Keratinocyte (primary cell): Measurements from ENCODE around the gene FMN1. TPM values are rescaled to one million over a fixed set of nuclear protein-coding genes. Genes with fewer than 3 reads are reported as not detected.

Experiments used
- DNase-seq: peaks from one replicate; pipeline ENCODE4 v3.0.0-alpha.2; 2011; ENCODE audit warnings: low read depth, missing footprints, low spot score
- FAIRE-seq: peaks from 2 replicates; lab custom pipeline; 2011; peaks lifted over from hg19 to GRCh38; lab: Jason Lieb, UNC
- H2AFZ ChIP-seq: 2 replicates; pipeline ENCODE4 v1.6.0; 2012; ENCODE audit warnings: low read length, control low read depth, inconsistent platforms; ENCODE audit not compliant: control insufficient read depth
- H3K27ac ChIP-seq: 2 replicates; pipeline ENCODE4 v1.5.1; 2011; ENCODE audit warnings: low read length; ENCODE audit not compliant: control insufficient read depth, insufficient read depth
- H3K27me3 ChIP-seq: 3 replicates; pipeline ENCODE4 v1.6.0; 2011; ENCODE audit warnings: low read length; ENCODE audit not compliant: control insufficient read depth, insufficient read depth; ENCODE audit errors: extremely low read depth
- H3K36me3 ChIP-seq, 2 experiments: 2 replicates in 1 of 2; 3 replicates in 1 of 2; pipeline ENCODE4 v1.5.1; 2011; ENCODE audit warnings: low read length in 2 of 2, mild to moderate bottlenecking in 1 of 2; ENCODE audit not compliant: control insufficient read depth in 2 of 2, insufficient read depth in 2 of 2; ENCODE audit errors: extremely low read depth in 1 of 2
- H3K4me1 ChIP-seq: 3 replicates; pipeline ENCODE4 v1.5.1; 2011; ENCODE audit warnings: low read length; ENCODE audit not compliant: control insufficient read depth, insufficient read depth; ENCODE audit errors: extremely low read depth
- H3K4me2 ChIP-seq: 3 replicates; pipeline ENCODE4 v1.6.0; 2011; ENCODE audit warnings: low read depth, low read length; ENCODE audit not compliant: control insufficient read depth, insufficient read depth; ENCODE audit errors: extremely low read depth
- H3K4me3 ChIP-seq, 3 experiments: fragments of 200-600 bp in 1 of 3; sonication (generic) in 1 of 3; 2 replicates in 2 of 3; 3 replicates in 1 of 3; pipeline ENCODE4 v1.5.1; 2011 to 2016; ENCODE audit warnings: low read length in 3 of 3, mild to moderate bottlenecking in 3 of 3, control low read depth in 2 of 3, inconsistent platforms in 1 of 3, low read depth in 1 of 3, mixed read lengths in 1 of 3, mixed run types in 1 of 3, moderate library complexity in 1 of 3; ENCODE audit not compliant: control insufficient read depth in 2 of 3, insufficient read depth in 2 of 3; ENCODE audit errors: extremely low read depth in 1 of 3
- H3K79me2 ChIP-seq: 2 replicates; pipeline ENCODE4 v1.6.0; 2012; ENCODE audit warnings: low read length; ENCODE audit not compliant: control insufficient read depth, insufficient read depth
- H3K9ac ChIP-seq: 3 replicates; pipeline ENCODE4 v1.6.0; 2011; ENCODE audit warnings: low read length; ENCODE audit not compliant: control insufficient read depth, insufficient read depth; ENCODE audit errors: extremely low read depth
- H3K9me1 ChIP-seq: 3 replicates; pipeline ENCODE4 v1.6.0; 2011; ENCODE audit warnings: low read length; ENCODE audit not compliant: control insufficient read depth, insufficient read depth; ENCODE audit errors: extremely low read depth
- H3K9me3 ChIP-seq: 2 replicates; pipeline ENCODE4 v1.5.1; 2012; ENCODE audit warnings: low read depth, low read length; ENCODE audit not compliant: control insufficient read depth
- H4K20me1 ChIP-seq: 3 replicates; pipeline ENCODE4 v1.6.0; 2011; ENCODE audit warnings: low read length; ENCODE audit not compliant: control insufficient read depth, insufficient read depth; ENCODE audit errors: extremely low read depth
- EZH2 ChIP-seq: IDR thresholded peaks from one replicate; pipeline ENCODE4 v1.6.1; 2012; ENCODE audit warnings: inconsistent platforms, mild to moderate bottlenecking, low read length, moderate library complexity
- dilution Hi-C: fragments of 300-500 bp; cut with MboI; formaldehyde crosslinking; loops from one replicate; pipeline ENCODE4 v1.7.0; 2020; ENCODE audit warnings: low sequenced_read_pairs; ENCODE audit not compliant: extremely low pct_ligation_motif_present
- polyA plus RNA-seq, 5 experiments: library from polyadenylated mRNA; depleted of rRNA in 3 of 5; stranded (reverse) in 3 of 5; stranded (forward) in 1 of 5; unstranded in 1 of 5; fragments of >200 nt; gene quantifications; 1 replicate in 1 of 5; 2 replicates in 3 of 5; 3 replicates in 1 of 5; pipeline versions ENCODE4 v1.2.1 to v1.2.3, GENCODE V29; 2011 to 2012; ENCODE audit warnings: missing spikeins in 2 of 5, low read depth in 1 of 5, low replicate concordance in 1 of 5
- TF ChIP-seq, protein P1 (sequence below), 3 experiments: IDR thresholded peaks in 1 of 3; conservative IDR thresholded peaks in 1 of 3; optimal IDR thresholded peaks in 1 of 3; 2 replicates in 2 of 3; 3 replicates in 1 of 3; pipeline versions ENCODE3 to v1.5.1; 2011; ENCODE audit warnings: low read length in 3 of 3, mild to moderate bottlenecking in 3 of 3, moderate library complexity in 2 of 3, control low read depth in 1 of 3, inconsistent platforms in 1 of 3; ENCODE audit not compliant: insufficient read depth in 2 of 3; ENCODE audit errors: extremely low read depth in 1 of 3

FMN1 gene
- polyA plus RNA-seq, 1 donor (not counting 4 experiments of a cell fraction or from before 2014, with no cell fraction given) = 0.71 TPM

DNA sequence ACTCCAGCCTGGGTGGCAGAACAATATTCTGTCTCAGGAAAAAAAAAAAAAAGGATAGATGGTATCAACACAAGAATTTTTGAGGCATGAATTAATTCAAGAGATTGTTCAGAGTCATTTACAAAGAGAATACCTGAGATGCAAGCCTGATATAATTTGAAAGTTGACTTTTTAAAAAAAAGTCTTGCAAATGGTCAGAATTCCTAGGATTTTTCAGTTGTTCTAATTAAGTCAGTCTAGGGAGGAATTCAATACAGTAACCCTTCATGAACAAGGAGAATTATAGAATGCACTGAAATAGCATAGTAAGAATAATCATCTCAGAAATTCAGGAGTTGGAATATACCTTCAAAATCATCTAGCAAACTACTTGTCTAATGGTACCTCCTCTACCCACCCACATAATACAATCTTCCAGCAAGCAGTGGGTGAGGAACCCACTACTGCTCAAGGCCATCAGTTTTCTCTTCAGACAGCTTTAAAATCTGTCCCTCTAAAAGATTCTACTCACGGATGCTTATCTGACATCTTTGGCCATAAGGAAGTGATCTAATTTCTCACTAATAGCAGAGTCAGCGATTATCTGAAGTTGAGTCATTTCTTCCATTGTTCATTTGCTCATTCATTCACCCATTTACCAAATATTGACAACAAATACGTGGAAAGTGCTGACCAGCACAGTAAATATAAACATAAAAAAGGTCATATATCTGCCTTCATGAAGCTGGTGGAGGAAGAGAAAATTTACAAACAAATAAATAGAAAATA, 317.1 kb downstream of the FMN1 start:
- TF ChIP-seq, protein P1, sequence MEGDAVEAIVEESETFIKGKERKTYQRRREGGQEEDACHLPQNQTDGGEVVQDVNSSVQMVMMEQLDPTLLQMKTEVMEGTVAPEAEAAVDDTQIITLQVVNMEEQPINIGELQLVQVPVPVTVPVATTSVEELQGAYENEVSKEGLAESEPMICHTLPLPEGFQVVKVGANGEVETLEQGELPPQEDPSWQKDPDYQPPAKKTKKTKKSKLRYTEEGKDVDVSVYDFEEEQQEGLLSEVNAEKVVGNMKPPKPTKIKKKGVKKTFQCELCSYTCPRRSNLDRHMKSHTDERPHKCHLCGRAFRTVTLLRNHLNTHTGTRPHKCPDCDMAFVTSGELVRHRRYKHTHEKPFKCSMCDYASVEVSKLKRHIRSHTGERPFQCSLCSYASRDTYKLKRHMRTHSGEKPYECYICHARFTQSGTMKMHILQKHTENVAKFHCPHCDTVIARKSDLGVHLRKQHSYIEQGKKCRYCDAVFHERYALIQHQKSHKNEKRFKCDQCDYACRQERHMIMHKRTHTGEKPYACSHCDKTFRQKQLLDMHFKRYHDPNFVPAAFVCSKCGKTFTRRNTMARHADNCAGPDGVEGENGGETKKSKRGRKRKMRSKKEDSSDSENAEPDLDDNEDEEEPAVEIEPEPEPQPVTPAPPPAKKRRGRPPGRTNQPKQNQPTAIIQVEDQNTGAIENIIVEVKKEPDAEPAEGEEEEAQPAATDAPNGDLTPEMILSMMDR (optimal IDR thresholded peaks at IDR 0.05 in 1 of 3, IDR thresholded peaks at IDR 0.05 in 1 of 3, conservative IDR thresholded peaks at IDR 0.05 in 1 of 3; ENCODE audit: extremely low read depth in 1 of 3, insufficient read depth in 2 of 3, low read length in 3 of 3) = no peak
- no peak for TF ChIP-seq EZH2
- H3K27me3 ChIP-seq = no peaks in the 10 kb centered on the region
- H3K9ac ChIP-seq = no peak overlapping the region
- dilution Hi-C loops = no loop called here
- no peak overlapping the region for H2AFZ ChIP-seq
- FAIRE-seq (no peak), DNase-seq (no peak)
- H3K36me3 ChIP-seq = no peaks in the 10 kb centered on the region
- H4K20me1 ChIP-seq = no peaks in the 10 kb centered on the region
- no peak overlapping the region for H3K4me2 ChIP-seq
- no peaks in the 10 kb centered on the region for H3K4me1 ChIP-seq
- no peaks in the 10 kb centered on the region for H3K9me3 ChIP-seq
- no peaks in the 10 kb centered on the region for H3K79me2 ChIP-seq
- H3K27ac ChIP-seq = no peak overlapping the region
- no peaks in the 10 kb centered on the region for H3K9me1 ChIP-seq
- H3K4me3 ChIP-seq = no peak overlapping the region

DNA sequence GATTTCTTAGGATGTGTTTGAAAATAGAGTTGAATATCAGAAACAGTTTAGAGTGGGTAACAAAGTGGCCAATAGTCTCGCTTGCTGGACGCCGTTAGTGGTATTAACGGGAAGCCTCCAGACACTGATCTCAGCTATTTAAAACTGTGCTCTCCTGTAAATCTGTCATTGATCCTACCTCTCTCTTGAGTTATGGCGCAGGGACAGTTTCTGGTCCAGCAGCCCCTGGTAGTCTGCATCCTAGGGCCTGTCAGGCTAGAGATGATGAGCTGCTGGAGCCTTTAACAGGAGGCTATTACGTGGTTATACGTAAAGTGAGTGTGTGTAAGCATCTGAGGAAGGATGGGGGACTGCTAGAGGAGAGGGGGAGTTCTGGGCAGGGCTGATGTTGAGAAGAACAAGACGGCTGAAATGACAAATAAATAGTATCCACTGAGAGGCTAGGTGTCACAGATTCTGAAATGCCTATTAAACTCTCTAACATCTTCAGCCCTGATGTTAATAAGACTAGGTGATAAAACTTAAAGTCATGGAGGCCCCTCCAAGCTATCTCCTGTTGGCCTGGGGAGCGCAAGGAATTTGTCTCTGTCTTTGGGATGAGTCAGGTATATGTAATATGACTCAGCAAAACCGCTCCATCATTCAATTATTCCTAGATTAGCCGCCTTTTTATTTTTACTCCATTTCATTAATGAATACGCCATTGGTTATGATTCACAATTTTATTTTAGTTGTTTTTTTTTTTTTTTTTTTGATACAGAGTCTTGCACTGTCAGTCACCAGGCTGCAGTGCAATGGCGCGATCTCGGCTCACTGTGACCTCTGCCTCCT, 321.0 kb downstream of the FMN1 start:
- Histone ChIP-seq H3K27ac (no peak overlapping the region), H3K4me3 (no peak overlapping the region), H3K9me1 (no peaks in the 10 kb centered on the region), H3K9me3 (no peaks in the 10 kb centered on the region), H3K36me3 (no peaks in the 10 kb centered on the region), H3K4me2 (no peak overlapping the region), H3K79me2 (no peaks in the 10 kb centered on the region), H4K20me1 (no peaks in the 10 kb centered on the region), H3K27me3 (no peaks in the 10 kb centered on the region), H3K4me1 (no peaks in the 10 kb centered on the region), H2AFZ (no peak overlapping the region), H3K9ac (no peak overlapping the region)
- DNase-seq (no peak), FAIRE-seq (no peak)
- dilution Hi-C loops = no loop called here
- TF ChIP-seq EZH2 = no peak
- TF ChIP-seq, protein P1 (optimal IDR thresholded peaks at IDR 0.05 in 1 of 3, IDR thresholded peaks at IDR 0.05 in 1 of 3, conservative IDR thresholded peaks at IDR 0.05 in 1 of 3; ENCODE audit: extremely low read depth in 1 of 3, insufficient read depth in 2 of 3, low read length in 3 of 3) = no peak
